ENCODE data around the gene RABGAP1.

Gene RABGAP1

DNA sequence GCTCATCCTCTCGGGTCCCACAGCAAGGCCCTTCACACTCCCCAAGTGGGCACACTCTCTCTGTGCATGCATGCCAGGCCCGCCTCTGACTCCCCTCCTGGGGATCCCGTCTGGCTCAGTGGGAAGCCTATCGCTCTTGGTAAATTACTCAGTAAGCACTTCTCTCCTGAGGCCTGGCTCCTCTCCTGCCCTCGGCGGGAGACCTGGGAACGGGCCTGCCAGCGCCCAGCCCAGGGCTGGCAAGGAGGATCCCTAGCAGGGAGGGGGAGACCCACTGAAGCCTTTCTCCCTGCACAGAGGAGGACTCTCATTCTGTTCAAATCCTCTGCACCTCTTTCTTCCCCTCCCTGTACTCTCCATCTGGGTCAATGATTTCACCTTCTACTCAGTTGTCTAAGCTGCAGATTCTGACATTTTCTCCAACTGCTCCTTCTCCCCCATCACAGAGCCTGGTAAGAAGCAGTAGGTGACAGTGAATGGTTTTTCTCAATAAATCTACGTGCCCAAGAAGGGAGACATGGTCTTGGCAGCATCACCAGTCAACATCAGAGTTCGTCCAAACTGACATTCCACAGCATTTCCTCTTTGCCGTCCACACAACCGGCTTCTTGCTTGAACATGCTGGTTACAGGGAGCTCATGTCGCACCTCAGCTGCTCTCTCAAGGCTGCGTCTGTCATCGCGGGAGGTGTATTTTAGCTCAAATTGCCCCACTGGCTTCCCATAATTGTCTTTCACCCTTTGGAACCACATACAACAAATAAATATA lies 174.5 kb downstream of the RABGAP1 start:
- no peak for DNase-seq

GRCh38 chr9:123116036-123116435 lies 175.2 kb downstream of the RABGAP1 start:
- no peak for DNase-seq

DNA sequence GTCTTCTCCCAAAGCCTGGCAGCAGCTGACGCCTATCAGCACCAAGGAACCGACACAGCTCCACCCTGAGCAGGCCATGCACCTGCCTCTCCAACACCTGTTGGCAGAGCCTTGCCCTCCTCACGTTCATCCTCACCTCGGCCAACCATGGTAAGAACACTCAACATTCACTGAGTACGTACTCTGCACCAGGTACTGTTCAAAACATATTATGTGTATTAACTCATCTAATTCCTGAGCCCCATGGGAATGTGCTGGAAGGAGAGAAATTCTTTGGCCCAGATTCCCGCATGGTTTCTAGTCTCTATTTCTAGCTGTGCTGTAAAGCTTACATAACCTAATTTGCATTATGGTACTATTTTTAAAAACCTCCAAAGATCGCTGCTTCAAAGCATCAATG lies 178.7 kb downstream of the RABGAP1 start:
- no peak for DNase-seq

DNA sequence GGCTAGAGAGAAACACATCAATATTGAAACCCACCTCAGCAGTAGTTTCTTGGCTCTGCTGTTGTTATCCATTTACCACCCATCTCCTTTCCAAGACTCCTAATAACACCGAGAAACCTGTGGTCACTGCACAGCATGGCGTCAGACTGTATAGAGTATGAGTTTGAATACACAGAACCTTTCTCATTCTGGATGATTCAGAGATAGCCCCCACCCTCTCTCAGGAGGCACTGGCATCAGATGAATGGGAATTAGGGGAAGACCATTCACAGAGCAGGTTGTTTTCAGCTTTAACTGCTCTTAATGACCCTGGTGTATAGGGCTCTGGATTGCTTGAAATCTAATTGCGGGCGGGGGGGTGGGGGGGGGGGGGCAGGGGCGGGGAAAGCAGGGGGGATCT lies 179.3 kb downstream of the RABGAP1 start:
- DNase-seq: no peak

DNA sequence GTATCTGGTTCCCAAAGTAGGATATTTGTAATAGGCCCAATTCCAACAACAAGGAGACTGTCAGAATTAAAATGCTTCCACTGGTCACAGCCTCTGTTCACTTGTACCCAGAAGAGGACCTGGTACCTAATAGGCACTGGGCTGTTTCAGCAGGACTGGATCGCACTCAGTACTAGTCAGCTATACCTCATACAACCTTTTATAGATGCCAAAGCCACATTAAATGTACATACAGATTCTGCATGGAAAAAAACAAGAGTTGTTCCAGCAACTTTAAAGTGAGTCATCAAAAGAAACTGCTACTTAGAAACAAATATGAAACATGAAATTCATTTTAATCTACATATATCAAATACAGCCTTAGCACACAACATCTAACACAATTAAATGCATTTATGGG lies 180.1 kb downstream of the RABGAP1 start:
- no peak for DNase-seq

- no peak for DNase-seq
These were observed 180.6 kb downstream of the RABGAP1 start for GRCh38 chr9:123121457-123121856.

GRCh38 chr9:123127512-123128075 lies 186.8 kb downstream of the RABGAP1 start:
- no peak for DNase-seq

DNA sequence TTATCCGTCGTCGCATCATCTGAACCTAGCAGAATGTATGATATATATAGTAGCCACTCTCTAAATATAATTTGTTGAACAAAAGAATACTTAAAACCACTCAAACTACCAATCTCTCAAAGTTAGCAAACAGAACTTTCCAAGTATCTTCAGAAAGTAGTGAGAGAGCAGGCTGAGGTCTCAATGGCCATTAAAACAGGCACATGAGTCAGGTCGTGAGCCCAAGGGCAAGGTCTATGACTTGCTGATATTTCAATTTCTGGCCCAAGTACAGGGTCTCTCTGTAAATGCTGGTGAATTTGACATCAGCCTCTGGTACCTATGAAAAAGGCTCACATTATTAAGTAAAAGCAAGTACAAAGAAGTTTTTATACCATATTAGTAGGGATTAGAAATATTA lies 187.8 kb downstream of the RABGAP1 start:
- DNase-seq: no peak

DNA sequence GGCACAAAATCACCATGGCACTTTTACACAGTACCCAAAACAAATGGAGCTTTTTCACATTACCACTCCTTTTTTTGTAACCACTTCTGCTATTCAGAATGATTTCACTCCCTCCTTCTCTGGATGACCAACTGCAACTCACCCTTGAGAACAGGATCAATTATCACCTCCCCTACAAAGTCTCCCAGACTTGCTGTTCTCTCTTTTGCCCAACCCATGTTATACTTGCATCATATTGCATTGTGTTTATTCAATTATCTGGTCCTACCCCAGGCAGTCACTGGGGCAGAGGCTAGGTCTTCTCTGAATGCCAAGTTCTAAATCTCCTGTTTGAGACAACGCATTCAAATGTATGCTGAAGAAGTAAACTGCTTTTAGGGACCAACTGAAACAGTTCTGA lies 188.6 kb downstream of the RABGAP1 start:
- no peak for DNase-seq

DNA sequence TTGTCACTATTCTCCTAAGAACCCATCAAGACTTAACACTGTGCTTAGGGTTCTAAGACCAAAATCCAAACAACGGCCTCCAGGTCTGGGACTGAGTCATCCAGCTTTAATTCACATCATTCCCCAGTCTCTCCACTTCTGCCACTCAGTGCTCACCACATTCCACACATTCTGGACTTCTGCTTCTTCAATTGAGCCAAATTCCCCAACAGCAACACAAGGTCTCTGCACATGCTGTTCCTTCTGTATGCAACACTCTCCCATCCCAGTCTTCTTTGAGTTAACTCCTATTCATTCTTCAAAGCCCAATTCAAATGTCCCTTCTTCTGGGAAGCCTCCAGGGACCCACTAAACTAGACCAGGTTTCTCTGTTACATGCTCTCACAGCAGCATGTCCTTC lies 190.4 kb downstream of the RABGAP1 start:
- DNase-seq: no peak

DNA sequence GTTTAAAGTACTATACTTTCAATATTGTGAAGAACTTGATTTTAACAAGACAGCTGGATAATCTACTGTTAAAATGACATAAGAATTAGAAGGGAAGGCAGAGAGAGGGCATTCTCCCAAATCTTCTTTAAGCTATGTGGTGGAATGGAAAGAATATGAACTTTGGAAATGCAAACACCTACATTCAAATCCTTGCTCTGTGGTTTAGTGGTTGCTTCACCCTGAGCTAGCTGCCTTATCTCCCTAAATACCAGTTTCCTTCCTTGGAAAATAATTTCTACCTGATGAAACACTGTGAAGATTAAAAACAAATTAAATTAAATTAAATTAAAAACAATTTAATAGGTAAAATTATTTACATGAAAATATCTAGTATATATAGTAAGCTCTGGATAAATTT lies 191.2 kb downstream of the RABGAP1 start:
- no peak for DNase-seq

- DNase-seq: no peak
These were observed 191.9 kb downstream of the RABGAP1 start for GRCh38 chr9:123132696-123133095.

DNA sequence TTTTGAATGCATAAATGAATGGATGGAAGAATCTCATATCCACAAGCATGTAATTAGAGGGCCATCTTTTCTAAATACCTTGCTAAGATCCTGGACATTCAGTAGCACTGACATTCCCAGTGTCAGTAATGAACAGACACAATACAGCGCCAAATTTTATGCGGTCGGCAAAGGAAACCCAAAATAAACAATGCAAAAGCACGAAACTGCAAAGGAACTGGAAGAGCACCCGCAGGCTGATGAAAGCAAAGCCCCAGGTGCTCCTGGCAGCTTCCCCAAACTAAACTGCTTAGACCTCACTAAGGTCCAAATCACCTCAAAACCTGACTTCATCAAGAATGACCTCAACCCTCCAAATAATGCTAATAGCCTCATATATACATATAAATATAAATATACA lies 194.6 kb downstream of the RABGAP1 start:
- no peak for DNase-seq

- no peak for DNase-seq
These were observed 197.3 kb downstream of the RABGAP1 start for GRCh38 chr9:123138163-123138562.

GRCh38 chr9:123149067-123149466 lies 208.2 kb downstream of the RABGAP1 start:
- no peak for DNase-seq

DNA sequence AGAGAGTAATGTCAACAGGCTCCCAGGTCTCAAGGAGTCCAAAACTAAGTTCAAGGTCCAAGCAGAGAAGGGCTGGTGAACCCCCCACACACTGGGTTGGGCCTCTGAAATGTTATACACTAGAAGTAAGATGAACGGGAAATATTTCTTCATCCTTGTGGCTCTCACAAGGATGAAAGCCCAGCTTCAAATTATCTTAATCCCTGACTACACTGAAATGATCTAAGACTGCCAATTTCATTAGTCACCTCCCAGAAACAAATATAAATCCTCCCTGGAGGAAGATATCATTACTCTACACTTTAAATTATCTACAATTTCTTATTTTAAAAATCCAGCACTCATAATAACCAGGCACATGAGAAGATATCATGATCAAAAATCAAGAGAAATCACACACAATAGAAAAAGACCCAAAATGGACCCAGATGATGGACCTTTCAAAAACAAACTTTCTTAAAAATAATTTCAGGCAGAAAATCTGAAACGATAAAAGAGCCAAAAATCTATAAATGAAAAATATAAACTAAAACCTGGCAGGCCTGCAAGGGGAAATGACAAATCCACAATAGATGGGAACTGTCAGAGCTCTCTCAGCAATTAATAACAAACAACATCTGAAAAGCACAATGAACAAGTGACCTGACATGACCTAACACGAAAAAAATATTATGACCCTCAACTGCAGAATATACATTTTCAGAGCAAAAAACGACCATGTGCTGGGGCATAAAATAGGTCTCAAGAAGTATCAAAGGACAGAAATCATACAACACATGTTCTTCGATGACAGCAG lies 210.1 kb downstream of the RABGAP1 start:
- DNase-seq: no peak

Data from activated naive CD4-positive, alpha-beta T cell treated with anti-CD3 and anti-CD28 coated beads, Interleukin-2, amount 50 U/mL, for 16 hours (primary cell).